Stimulated activated CD8-positive, alpha-beta memory T cell treated with anti-CD3 and anti-CD28 coated beads, Interleukin-15, amount 100 ng/mL, for 1 hour (primary cell): ENCODE results near the gene THG1L.

Experiments used
- DNase-seq: peaks from one replicate; pipeline ENCODE4 v3.0.0-alpha.2; 2020; ENCODE audit warnings: low read depth

Gene THG1L

DNA sequence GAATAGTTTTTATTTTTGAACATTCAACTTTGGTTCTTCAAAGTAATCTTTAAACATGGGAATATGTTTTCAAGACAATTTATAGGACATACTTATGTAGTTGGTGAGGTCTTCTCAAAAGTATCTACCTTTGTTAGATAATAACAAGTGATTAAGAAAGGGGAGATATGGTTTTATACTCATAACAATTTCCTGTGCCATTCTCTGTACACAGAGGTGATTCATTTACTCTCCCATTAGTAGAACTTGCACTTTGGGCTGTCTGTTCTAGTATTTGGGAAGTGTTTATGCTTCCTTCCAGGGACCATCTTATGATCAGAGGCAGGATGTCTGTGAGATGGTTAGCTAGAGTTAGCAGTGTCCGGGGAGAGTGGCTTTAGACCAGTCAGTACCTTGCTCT, 27.5 kb downstream of the THG1L start:
- no peak for DNase-seq

DNA sequence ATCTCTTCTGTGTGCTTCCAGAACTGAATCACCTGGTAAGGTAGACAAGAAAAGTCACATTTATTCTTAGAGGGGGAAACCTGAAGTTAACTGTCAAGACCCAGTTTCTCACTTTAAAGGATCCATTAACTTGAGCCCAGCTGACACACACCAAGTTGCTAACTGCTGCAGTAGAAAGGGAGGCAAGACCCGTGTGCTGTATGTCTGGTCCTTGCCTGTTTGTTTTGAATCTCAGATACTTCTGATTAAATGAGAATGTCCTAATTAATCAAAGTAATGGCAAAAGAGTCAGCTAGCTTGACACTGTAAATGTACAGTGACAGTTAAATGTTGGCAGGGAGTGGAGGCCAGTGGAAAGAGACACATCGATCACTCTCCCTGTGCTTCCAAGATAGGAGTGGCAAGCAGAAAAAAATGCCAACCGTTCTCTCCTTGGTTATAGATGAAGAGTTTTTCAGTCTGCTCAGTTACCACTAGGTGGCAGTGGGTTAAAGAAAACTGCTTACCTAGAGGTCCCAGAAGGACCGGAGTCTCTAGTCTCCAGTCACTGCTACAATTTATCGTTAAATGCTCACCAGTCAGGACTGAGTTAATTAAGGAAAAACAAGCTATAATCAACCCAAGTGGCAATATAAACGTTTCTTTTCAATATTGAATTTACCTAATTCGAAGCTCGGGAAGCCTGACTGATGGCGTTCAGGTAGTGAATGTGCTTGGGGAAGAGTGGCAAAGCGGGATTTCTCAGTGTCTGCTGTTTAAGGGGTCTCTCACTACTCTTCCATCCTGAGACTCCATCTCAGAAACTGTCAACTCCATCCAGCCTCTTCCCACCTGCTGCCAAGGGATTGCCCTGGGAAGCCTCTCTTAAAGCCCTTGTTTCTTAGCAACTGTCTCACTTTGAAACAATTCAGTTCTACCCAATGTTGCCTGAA, 30.7 kb downstream of the THG1L start:
- DNase-seq = no peak

DNA sequence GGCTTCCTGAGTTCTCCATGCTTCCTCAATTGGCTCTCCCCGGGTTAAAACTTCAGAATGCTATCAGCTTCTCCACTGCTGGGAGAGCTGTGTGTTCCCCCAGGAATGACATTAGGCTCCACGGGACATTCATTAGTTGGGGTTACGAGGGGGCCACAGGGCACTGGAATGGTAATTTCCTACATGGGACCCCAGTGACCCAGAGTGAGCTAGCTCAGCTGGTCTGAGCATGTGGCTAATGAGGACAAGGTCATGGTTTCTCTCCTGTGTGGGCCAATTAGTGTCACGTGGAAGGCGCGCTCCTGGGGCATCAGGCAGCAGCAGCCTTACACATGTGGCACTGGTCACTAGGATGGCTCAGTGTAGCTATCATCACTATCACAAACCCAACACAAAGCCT, 33.3 kb downstream of the THG1L start:
- DNase-seq = no peak

DNA sequence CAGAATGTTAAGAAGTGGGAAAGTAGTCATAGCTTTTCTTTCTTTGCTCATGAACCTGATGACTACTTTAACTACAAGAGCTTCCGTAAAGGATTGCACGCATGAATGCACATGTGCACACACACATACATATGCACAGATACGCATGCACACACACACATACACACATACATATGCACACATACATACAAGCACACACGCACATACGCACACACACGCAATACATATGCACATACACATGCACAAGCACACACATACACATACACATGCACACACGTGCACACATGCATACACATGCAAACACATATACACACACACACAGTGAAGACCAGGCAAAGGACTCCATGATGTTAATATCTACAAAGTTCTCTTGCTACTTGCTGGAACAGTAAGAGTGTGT, 35.2 kb downstream of the THG1L start:
- DNase-seq = no peak

DNA sequence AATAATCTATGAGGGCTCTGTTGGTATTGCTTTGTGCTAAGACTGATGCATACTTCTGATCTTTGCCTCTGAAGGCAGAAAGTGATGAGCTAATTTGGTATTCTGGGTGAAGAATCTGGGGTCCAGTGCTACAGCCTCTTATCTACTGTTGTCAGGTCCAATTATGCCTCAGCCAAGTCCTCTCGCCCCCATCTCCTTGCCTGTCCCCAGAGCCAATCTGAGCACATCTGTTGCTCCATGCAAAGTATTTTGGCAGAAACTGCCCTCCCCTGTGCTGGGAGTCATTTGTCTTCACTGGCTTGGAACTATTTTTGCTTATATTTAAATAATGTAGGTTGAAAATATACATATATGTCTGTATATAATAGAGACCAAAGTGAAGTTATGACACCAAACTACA, 35.7 kb downstream of the THG1L start:
- DNase-seq = no peak

DNA sequence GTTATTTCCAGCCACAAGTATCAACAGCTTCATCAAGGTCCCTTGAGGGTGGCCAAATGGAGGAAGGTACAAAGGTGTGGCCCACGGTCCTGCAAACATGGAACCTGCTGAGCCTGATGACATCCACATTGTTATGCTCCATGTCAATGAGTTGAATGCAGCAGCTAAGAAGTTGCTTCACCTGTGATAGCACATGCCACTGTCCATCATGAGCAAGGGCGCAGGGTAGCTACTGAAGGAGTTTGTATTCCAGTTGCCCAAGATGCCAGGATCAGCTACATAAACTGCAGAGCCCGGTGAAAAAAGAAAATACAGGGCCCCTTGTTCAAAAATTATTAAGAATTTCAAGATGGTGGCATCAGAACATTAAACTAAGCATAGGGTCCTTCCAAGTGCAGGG, 36.5 kb downstream of the THG1L start:
- no peak for DNase-seq

DNA sequence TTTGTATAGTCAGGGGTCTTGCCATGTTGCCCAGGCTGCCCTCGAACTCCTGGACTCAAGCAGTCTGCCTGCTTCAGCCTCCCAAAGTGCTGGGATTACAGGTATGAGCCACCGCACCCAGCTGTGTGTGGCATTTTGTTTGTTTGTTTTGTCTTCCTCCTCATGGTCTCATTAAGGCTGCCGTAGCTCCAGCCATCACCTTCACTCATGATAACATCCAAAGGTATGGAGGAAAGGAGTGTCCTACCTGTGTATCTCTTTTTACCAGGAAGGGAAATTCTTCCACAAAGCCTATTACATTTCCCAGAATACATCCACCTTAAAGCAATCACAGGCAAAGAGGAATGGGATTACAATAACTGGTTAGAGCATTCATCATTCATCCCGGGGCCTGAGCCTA, 39.4 kb downstream of the THG1L start:
- DNase-seq = no peak

DNA sequence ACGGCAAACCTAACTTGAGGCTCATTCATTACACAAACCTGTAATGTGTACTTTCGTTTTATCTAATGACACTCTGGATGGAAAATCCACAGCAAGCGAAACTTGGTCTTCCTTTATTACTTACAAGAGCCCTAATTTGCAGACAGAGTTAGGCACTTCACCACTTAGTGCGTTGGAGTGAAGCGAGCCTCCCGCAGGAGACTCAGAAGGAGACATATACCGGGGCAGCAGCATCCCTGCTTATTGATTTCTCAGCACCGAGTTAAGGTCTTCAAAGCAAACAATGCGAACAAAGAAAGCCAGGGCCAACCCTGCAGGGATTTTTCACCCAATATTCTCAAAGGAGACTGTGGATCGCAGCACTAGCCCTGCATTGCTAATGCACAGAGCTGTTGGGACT, 40.9 kb downstream of the THG1L start:
- DNase-seq = no peak

DNA sequence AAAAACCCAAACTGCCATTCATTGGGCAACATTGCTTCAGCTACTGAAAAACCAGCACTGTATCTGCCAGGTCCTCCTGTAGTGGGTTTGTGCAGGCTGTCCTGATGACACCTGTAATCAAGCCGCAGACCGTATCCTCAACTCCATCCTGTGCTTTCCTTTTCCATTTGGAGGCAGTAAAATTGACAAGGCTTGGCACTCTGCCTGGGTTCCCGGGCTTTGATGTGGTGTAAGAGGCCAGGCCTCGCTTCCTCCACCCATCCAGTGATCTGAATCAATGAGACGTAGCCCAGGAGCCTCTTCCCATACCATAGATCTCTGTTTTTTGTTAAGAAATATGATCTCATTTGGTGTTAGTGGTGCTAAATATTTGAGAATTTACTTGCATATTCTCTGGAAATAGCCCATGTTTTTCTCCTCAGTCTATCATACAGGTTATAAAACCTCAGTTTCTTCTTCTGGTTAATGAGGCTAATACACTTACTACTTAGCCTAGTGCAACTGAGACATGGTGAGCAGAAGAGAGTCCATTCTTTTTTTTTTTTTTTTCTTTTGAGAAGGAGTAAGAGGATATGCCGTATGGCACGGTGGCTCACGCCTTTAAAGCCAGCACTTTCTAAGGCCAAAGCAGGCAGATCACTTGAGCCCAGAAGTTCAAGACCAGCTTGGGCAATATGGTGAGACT, 47.0 kb downstream of the THG1L start:
- no peak for DNase-seq

DNA sequence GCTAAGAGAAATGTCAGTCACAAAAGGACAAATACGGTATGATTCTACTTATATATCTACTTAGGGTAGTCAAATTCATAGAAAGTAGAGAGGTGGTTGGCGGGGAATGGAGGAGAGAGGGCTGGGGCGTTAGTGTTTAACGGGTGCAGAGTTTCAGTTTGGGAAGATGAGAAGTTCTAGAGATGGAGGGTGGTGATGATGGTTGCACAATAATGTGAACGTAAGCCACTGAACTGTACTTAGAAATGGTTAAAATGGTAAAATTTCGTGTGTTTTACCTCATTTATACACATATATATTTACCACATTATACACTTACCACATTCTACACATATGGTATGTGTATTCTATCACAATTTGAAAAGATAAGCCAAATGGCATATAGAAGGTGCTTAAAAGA, 48.0 kb downstream of the THG1L start:
- no peak for DNase-seq

DNA sequence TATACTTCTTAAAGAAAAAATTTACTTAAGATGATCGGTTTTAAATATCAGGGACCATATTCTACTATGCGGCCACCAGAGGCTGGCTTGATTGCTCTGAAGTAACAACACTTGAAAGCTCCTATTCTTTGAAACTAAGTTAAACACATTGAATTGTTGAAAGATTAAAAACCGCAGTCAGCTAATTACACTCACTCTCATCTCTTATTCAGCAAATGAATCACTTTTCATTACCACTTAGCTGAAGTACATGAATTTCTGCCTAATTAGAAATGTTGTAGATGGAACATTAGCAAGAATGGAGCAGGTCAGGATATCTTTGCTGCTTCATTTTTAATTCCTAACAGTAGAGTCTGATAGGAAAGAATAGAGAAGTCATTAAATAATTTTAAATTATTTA, 54.6 kb downstream of the THG1L start:
- no peak for DNase-seq
